GM10248 (cell line): ENCODE results near the gene PRRC2B.

Experiments used
- CTCF ChIA-PET: fragments of 300-600 bp; sonication (Branson Sonifier 250); formaldehyde crosslinking; extraction: SDS; loops from one replicate; lab custom pipeline; 2021; ENCODE audit warnings: antibody characterized with exemption; lab: Yijun Ruan, JAX
- POLR2A ChIA-PET: fragments of 350-650 bp; sonication (Branson Sonifier 250); formaldehyde crosslinking; extraction: SDS; loops from one replicate; lab custom pipeline; 2020; ENCODE audit warnings: antibody characterized with exemption; lab: Yijun Ruan, JAX
- DNase-seq: peaks from one replicate; pipeline ENCODE4 v3.0.0; 2012; ENCODE audit errors: extremely low spot score
- CTCF ChIP-seq: IDR thresholded peaks from 2 replicates; pipeline ENCODE4 v1.5.1; 2012; ENCODE audit warnings: mild to moderate bottlenecking, low read depth; ENCODE audit errors: extremely low read depth, missing control alignments, control extremely low read depth

PRRC2B gene

DNA sequence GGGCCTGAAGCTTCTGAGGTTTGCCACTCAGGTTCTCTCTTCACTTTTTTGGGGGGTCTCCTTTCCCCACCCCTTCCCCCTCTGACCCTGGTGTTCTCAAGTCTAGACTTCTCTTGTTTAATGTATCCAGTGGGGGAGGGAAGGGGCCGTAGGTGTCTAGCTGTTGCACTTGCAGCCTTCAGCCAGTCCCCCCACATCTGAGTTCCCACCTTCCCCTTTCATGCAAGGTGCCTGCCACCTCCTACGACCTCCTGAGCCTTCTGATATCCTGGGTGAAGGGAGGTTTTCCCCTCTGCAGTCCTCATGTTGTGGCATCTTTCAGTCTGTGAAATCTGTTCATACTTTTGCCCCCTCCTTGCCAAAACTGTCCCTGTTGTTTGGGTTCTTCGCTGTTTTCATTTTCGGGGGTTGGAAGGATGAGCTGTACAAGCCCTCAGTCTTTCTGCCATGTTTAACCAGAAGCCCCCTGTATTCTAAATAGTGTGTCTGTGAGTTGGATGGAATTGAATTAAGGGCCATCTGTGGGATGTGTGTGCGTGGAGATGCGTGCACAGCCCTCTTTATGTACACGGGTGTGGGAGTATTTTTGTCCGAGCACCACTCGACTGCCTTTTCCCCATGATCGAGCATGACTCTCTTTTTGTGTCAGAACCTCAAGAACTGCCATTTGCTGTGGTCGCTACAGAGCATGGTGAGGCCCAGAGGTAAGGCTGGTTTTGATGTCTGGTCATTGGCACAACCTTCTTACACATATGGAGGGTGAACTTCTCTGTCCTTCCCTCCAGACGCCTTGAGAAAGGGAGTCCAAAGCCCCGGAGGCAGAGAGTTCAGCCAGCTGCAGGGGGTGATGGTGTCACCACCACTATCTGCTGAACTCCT lies 23.6 kb downstream of the PRRC2B start:
- ChIA-PET POLR2A (interaction anchor here (0.6 kb wide), 1 partner anchor 33 kb away, joined by 3 read pairs; no protein-coding TSS in a partner anchor), CTCF (no interaction called here)
- peak; percentile 38 for DNase-seq
- TF ChIP-seq CTCF: no peak

GRCh38 chr9:131418143-131419025 lies 24.5 kb downstream of the PRRC2B start:
- TF ChIP-seq CTCF: no peak
- no peak for DNase-seq
- CTCF ChIA-PET: interaction anchor here (0.9 to 1.0 kb wide), 2 partner anchors 19 to 68 kb away, joined by 3 read pairs; no protein-coding TSS in a partner anchor
- POLR2A ChIA-PET: interaction anchor here (0.6 to 1.0 kb wide), 2 partner anchors 34 to 45 kb away, joined by 3 to 4 read pairs; no protein-coding TSS in a partner anchor

- CTCF ChIA-PET: interaction anchor here (0.9 to 1.0 kb wide), 2 partner anchors 18 to 69 kb away, joined by 3 read pairs; no protein-coding TSS in a partner anchor
- POLR2A ChIA-PET: interaction anchor here (1.0 kb wide), 1 partner anchor 46 kb away, joined by 4 read pairs; no protein-coding TSS in a partner anchor
- no peak for DNase-seq
- no peak for TF ChIP-seq CTCF
Observed at GRCh38 chr9:131419026-131419614, 25.2 kb downstream of the PRRC2B start.

DNA sequence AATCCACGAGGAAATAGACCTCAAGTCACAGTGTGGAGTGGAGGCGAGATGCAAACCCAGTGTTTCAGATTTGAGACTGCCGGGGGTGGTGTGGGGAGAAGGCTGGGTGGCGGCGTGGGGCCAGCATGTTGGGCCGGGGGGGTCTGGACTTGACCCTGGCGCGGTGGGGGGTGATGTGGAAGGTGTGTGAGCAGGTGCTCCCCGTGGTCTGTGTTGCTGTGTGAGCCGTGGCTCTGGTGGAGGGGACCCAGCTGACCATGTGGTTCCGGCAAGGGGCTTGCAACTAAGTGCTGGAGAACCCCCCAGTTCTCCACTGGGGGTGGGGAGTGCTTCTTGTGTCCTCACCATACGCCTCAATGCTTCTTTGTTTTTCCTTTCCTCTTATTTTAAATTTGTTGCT lies 25.8 kb downstream of the PRRC2B start:
- TF ChIP-seq CTCF: no peak
- CTCF ChIA-PET: no interaction called here
- POLR2A ChIA-PET: no interaction called here
- no peak for DNase-seq

- DNase-seq: no peak
- TF ChIP-seq CTCF: no peak
- POLR2A ChIA-PET: no interaction called here
- CTCF ChIA-PET: no interaction called here
Observed at GRCh38 chr9:131420980-131421624, 27.2 kb downstream of the PRRC2B start.

GRCh38 chr9:131421691-131422090 lies 27.8 kb downstream of the PRRC2B start:
- ChIA-PET POLR2A (no interaction called here), CTCF (no interaction called here)
- no peak for TF ChIP-seq CTCF
- no peak for DNase-seq
